Muscle of leg (tissue), 11 donors: ENCODE results near the gene JAZF1. TPM values are rescaled to one million over a fixed set of nuclear protein-coding genes. Genes with fewer than 3 reads are reported as not detected.
"Not testable (repeated sequence)": the region's sequence is repeated elsewhere in the genome, so short reads cannot be mapped to it uniquely, and the experiment has no call there.

Experiments
- DNase-seq: peaks from one replicate; pipeline ENCODE4 v3.0.0; 2013
- H3K27ac ChIP-seq: one replicate; pipeline ENCODE4 v1.5.1; 2013; ENCODE audit warnings: mild to moderate bottlenecking, low read length, control low read depth
- H3K27me3 ChIP-seq: one replicate; pipeline ENCODE4 v1.6.1; 2013; ENCODE audit warnings: low read length; ENCODE audit not compliant: control insufficient read depth, insufficient read depth
- H3K36me3 ChIP-seq: one replicate; pipeline ENCODE4 v1.6.1; 2013; ENCODE audit warnings: low read length; ENCODE audit not compliant: control insufficient read depth, insufficient read depth
- H3K4me1 ChIP-seq: one replicate; pipeline ENCODE4 v1.6.1; 2013; ENCODE audit warnings: low read length; ENCODE audit not compliant: control insufficient read depth, insufficient read depth
- H3K4me3 ChIP-seq: one replicate; pipeline ENCODE4 v1.5.1; 2013; ENCODE audit warnings: low read length, control low read depth
- H3K9me3 ChIP-seq: replicated peaks from 2 replicates; pipeline ENCODE4 v1.6.1; 2013; ENCODE audit warnings: low read depth, low read length; ENCODE audit not compliant: control insufficient read depth
- WGBS: methylation state at CpG from one replicate; pipeline ENCODE4 v1.1.5; 2013; ENCODE audit warnings: missing lambda C conversion rate; ENCODE audit not compliant: insufficient coverage; 5-methylcytosine and 5-hydroxymethylcytosine counted together
- polyA plus RNA-seq, 8 donors: library from polyadenylated mRNA; unstranded; fragments of 120-200 nt; gene quantifications; one replicate each; pipeline versions ENCODE4 v1.2.1 to v1.2.3, GENCODE V29; 2013; ENCODE audit warnings: inconsistent platforms in 1 of 8, low replicate concordance in 1 of 8; ENCODE audit not compliant: insufficient read length in 8 of 8, insufficient read depth in 1 of 8
- total RNA-seq: library from RNA; stranded (reverse); fragments of 120-200 nt; gene quantifications from one replicate; pipeline ENCODE4 v1.2.4, GENCODE V29; 2013

The JAZF1 gene
- total and polyA plus RNA-seq, 9 donors = 12.7 to 30.3 (median 28.1) TPM

DNA sequence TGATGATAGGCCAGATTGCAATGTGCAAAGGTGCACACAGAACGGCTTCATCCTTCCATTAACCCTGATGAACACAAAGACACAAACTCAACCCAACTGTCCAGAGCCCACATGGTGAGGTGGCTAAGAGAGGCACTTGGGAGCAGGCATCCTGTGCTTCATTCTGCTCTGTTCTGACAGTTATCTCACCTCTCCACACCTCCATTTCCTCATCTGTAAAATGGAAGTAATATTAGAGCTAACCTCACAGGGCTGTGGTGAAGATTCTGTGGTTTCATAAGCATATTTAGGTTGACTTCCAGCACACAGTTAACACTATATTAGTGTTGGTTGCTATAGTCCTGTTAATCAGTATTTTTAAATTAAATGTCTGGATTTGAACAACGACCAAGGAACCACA, 314.3 kb downstream of the JAZF1 start:
- no peaks in the 10 kb centered on the region for H3K27me3 ChIP-seq
- no peaks in the 10 kb centered on the region for H3K36me3 ChIP-seq
- DNase-seq = no peak
- no peak overlapping the region for H3K27ac ChIP-seq
- no peaks in the 10 kb centered on the region for H3K4me1 ChIP-seq
- WGBS = no CpG with 5 or more reads among the region's 2 CpGs
- H3K4me3 ChIP-seq = no peak overlapping the region
- H3K9me3 ChIP-seq = no peaks in the 10 kb centered on the region

DNA sequence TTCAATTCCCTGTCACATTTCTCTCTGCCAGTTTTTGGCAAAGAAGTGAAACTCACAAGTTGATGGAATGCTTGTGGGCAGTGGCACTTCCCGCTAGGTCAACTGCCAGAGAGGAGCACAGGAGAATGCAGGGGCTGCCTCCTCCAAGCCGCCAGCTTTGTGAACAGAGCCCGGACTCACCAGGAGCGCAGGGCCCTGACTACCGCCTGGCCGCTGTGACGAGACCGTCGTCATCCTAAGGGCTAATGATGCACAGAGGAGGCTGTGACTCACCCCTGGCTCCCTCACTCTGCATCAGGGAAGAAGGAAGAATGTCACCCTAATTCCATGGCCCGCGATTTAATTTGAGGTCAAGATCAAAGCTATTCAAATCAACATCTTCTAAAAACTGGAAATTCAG, 316.7 kb downstream of the JAZF1 start:
- Histone ChIP-seq H3K36me3 (no peaks in the 10 kb centered on the region), H3K4me3 (no peak overlapping the region), H3K4me1 (no peaks in the 10 kb centered on the region), H3K9me3 (no peaks in the 10 kb centered on the region), H3K27ac (no peak overlapping the region), H3K27me3 (no peaks in the 10 kb centered on the region)
- 74% methylated on average over 9 of the region's 11 CpGs for WGBS
- no peak for DNase-seq

DNA sequence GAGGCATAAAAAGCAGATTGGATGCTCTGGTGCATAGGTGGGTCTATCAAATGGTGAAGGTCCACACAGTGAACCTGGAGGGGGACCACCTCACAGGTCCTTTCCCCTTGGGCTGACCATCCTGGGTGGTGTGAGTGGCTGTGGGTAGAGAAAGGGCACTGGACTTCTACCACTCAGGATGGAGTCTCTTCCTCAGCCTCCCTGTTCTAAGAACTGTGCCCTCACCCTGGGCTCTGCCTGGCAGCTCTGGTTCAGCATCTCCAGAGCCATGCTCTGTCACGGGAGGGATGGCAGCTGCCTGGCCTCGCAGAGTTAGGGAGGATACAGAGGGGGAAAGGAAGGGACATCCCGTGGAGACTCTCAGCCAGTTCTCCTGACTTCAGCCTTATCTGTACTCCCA, 318.8 kb downstream of the JAZF1 start:
- Histone ChIP-seq H3K9me3 (peaks cover 2% of the 10 kb centered on the region), H3K4me1 (no peaks in the 10 kb centered on the region), H3K4me3 (no peak overlapping the region), H3K27ac (no peak overlapping the region), H3K36me3 (no peaks in the 10 kb centered on the region), H3K27me3 (no peaks in the 10 kb centered on the region)
- no CpG with 5 or more reads among the region's 3 CpGs for WGBS
- no peak for DNase-seq

DNA sequence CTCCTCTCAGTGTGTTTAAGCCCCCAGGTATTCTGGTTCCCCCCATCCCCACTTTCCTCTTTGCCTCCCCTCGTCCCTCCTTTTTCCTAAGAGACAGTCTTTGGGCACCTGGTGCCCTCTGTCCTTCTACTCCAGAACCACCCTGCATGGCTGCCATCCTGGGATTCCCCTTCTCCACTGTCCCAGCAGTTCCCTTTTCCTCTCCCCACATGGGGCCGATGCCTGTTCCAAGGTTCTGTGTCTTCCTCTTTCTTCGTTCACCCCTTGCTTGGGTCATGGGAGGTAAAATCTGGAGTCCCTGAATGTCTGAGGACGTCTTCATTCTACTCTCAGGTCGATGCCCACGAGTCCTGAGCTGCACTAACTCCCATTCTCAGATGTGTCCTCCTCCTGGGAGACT, 319.8 kb downstream of the JAZF1 start:
- H3K4me1 ChIP-seq = no peaks in the 10 kb centered on the region
- no peaks in the 10 kb centered on the region for H3K27me3 ChIP-seq
- 87% methylated on average over 4 of the region's 6 CpGs for WGBS
- H3K9me3 ChIP-seq = peaks cover 3% of the 10 kb centered on the region
- no peaks in the 10 kb centered on the region for H3K36me3 ChIP-seq
- H3K27ac ChIP-seq = no peak overlapping the region
- no peak for DNase-seq
- no peak overlapping the region for H3K4me3 ChIP-seq

DNA sequence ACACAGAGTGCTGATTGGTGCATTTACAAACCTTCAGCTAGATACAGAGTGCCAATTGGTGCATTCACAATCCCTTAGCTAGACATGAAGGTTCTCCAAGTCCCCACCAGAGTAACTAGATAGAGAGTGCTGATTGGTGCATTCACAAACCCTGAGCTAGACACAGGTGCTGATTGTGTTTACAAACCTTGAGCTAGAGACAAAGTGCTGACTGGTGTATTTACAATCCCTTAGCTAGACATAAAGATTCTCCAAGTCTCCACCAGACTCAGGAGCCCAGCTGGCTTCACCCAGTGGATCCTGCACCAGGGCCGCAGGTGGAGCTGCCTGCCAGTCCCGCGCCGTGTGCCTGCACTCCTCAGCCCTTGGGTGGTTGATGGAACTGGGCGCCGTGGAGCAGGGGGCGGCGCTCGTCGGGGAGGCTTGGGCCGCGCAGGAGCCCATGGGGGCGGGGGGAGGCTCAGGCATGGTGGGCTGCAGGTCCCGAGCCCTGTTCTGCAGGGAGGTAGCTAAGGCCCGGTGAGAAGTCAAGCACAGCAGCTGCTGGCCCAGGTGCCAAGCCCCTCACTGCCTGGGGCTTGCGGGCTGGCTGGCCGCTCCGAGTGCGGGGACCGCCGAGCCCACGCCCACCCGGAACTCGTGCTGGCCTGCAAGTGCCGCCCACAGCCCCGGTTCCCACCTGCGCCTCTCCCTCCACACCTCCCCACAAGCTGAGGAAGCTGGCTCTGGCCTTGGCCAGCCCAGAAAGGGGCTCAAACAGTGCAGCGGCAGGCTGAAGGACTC, 323.7 kb downstream of the JAZF1 start:
- not testable (repeated sequence) for H3K4me1 ChIP-seq, H3K9me3 ChIP-seq, H3K27me3 ChIP-seq, H3K36me3 ChIP-seq, H3K27ac ChIP-seq, DNase-seq, H3K4me3 ChIP-seq
- 92% methylated on average over 21 of the region's 28 CpGs for WGBS

DNA sequence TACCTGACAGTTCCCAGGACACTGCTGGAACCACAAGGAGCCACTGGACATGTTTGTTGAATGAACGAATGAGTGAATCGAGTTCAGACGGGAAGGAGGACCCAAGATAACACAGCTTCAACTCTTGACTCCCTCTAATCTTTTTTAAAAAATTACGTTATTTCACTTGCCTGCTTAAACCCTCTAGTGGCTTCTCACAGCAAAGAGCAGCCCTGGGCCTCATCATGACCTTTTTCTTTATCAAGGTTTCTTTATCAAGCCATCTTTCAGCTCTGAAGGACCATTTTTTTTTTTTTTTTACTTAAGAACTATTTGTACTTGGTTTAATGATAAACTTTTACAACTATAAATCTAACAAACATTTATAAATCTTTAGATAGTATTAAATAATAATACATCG, 330.1 kb downstream of the JAZF1 start:
- Histone ChIP-seq H3K27ac (no peak overlapping the region), H3K27me3 (no peaks in the 10 kb centered on the region), H3K36me3 (no peaks in the 10 kb centered on the region), H3K4me1 (no peaks in the 10 kb centered on the region), H3K9me3 (no peaks in the 10 kb centered on the region), H3K4me3 (no peak overlapping the region)
- 86% methylated on average over 1 of the region's 5 CpGs for WGBS
- no peak for DNase-seq

DNA sequence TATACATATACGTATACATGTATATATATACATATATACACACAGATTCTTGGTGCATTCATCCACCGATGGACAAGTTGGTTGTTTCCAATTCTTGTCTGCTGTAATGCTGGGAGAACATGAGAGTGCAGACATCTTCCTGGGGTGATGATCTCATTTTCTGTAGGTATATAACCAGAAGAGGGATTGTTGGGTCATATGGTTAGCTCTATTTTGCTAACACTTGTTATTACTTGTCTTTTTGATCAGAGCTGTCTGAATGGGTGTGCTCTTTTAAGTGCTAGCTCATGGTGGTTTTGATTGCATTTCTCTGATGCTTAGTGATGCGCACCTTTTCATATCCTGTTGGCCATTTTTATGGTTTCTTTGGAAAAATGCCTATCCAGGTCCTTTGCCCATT, 334.2 kb downstream of the JAZF1 start:
- no peak for DNase-seq
- Histone ChIP-seq H3K4me3 (no peak overlapping the region), H3K9me3 (no peaks in the 10 kb centered on the region), H3K4me1 (peaks cover 7% of the 10 kb centered on the region), H3K27me3 (no peaks in the 10 kb centered on the region), H3K27ac (no peak overlapping the region), H3K36me3 (no peaks in the 10 kb centered on the region)
- 100% methylated on average over 1 of the region's 3 CpGs for WGBS

DNA sequence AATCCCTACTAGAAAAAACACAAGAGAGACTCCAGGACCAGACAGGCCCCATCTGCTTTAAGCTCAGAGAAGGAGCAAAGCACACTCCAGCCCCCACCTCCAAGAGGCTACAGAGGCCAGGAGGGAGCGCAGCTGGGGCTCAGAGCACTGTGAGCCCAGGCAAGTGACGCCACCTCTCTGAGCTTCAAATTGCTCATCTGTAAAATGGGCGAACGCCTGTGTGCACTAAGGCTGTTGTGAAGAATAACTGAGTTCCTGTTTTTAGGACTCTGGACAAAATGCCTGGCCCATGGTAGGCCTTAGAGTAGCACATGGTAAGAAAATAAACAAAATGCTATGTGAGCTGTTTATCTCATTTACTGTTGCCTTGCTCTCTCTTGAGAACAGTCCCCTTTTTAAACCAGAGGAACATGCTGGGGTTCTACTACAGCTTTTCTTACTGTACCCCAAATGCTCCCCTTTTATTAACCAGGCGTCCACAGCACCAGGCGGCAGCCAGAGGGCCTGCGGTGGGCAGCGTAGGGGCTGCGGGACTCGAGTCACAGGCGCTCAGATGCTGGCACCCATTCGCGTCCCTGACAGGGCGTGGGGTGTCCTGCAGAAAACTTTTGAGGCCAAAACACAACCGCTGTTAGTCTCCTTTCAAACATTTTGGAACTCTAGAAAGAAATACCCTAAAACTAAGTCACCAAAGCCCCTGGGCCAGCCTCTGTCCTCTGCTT, 336.9 kb downstream of the JAZF1 start:
- Histone ChIP-seq H3K27ac (no peak overlapping the region), H3K9me3 (no peaks in the 10 kb centered on the region), H3K27me3 (no peaks in the 10 kb centered on the region), H3K4me3 (no peak overlapping the region), H3K4me1 (peaks cover 7% of the 10 kb centered on the region), H3K36me3 (peaks cover 5% of the 10 kb centered on the region)
- DNase-seq = no peak
- WGBS = 73% methylated on average over 14 of the region's 15 CpGs

DNA sequence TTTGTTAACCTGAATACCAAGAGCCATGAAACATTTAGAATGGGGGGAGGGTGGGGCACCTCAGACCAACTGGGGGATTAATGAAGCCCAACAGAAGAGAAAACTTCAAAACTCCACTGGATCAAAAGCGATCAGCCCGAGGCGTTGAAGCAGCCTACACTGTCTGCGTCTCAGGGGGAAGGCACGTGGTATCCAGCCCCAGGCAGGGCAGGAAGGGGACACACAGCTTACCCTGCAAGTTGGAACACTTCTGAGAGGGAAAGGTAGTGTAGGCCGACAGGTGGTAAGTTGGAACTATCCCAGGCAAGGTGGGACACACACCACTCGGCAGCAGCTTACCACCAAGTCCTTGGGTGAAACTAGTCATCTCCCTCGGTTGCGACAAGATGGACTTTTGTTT, 337.7 kb downstream of the JAZF1 start:
- Histone ChIP-seq H3K36me3 (peaks cover 5% of the 10 kb centered on the region), H3K27me3 (no peaks in the 10 kb centered on the region), H3K4me3 (no peak overlapping the region), H3K27ac (no peak overlapping the region), H3K4me1 (peaks cover 7% of the 10 kb centered on the region), H3K9me3 (no peaks in the 10 kb centered on the region)
- 69% methylated on average over 6 of the region's 9 CpGs for WGBS
- DNase-seq = no peak

DNA sequence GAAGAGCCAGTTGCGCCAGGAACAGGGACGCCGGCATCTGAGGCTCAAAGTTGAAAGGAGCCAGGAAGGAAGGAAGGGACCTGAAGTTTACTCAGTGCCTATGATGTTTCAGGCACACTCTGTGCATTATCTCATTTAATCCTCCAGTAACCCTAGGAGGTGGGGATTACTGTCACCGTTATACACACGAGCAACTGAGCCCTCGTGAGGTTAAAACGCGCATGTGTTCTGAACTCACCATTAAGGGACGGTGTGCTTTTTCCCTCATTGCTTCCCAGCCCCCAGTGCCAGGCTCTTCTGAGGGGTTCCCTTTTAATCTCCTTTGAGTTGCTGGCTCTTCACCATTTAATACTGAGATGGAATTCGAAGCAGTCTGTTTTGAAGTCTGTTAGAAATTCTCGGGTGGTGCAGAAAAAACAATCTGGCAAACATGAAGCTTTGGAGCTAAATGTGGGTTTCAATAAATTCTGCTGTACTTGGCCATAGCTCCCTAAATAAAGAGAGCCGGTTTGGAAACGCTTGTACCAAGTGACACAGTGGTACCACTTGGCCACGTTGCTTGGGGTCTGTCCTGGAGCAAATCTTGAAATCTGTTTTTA, 338.4 kb downstream of the JAZF1 start:
- no peak overlapping the region for H3K4me3 ChIP-seq
- no peak overlapping the region for H3K27ac ChIP-seq
- H3K27me3 ChIP-seq = no peaks in the 10 kb centered on the region
- no peak for DNase-seq
- H3K9me3 ChIP-seq = no peaks in the 10 kb centered on the region
- H3K36me3 ChIP-seq = peaks cover 5% of the 10 kb centered on the region
- peaks cover 7% of the 10 kb centered on the region for H3K4me1 ChIP-seq
- 25% methylated on average over 7 of the region's 14 CpGs for WGBS
